Endothelial cell (in vitro differentiated cells): ENCODE results near the gene MMP23B. TPM values are rescaled to one million over a fixed set of nuclear protein-coding genes. Genes with fewer than 3 reads are reported as not detected.
A peak's percentile ranks its signal among the peaks of the same experiment; 100 is the strongest.

Source experiments
- DNase-seq: peaks from one replicate; pipeline ENCODE4 v3.0.0; 2021; ENCODE audit warnings: low spot score
- H3K27ac Mint-ChIP-seq: one replicate; pipeline ENCODE4 v1.8.0; 2021; ENCODE audit warnings: mixed read lengths, inconsistent platforms; ENCODE audit not compliant: unreplicated experiment
- H3K27me3 Mint-ChIP-seq: one replicate; pipeline ENCODE4 v1.8.0; 2021; ENCODE audit warnings: mild to moderate bottlenecking, moderate library complexity, mixed read lengths, inconsistent platforms; ENCODE audit not compliant: unreplicated experiment
- H3K36me3 Mint-ChIP-seq: one replicate; pipeline ENCODE4 v1.8.0; 2021; ENCODE audit warnings: mild to moderate bottlenecking, low read depth, mixed read lengths, inconsistent platforms; ENCODE audit not compliant: unreplicated experiment
- H3K4me1 Mint-ChIP-seq: one replicate; pipeline ENCODE4 v1.8.0; 2021; ENCODE audit warnings: mild to moderate bottlenecking, mixed read lengths, inconsistent platforms; ENCODE audit not compliant: unreplicated experiment
- H3K4me3 Mint-ChIP-seq: one replicate; pipeline ENCODE4 v1.8.0; 2021; ENCODE audit warnings: mild to moderate bottlenecking, mixed read lengths, inconsistent platforms; ENCODE audit not compliant: unreplicated experiment
- H3K9me3 Mint-ChIP-seq: one replicate; pipeline ENCODE4 v1.8.0; 2021; ENCODE audit warnings: mixed read lengths, inconsistent platforms; ENCODE audit not compliant: unreplicated experiment
- total RNA-seq: library from RNA; stranded (reverse); fragmentation: NEBNext Ultra II Directional; extraction: Animal tissue kit (Norgen Biotek cat#: 25700); gene quantifications from one replicate; pipeline ENCODE4 v1.2.1, GENCODE V29; 2021; ENCODE audit not compliant: unreplicated experiment
- TF ChIP-seq, protein P1 (sequence below): fragments of 200-600 bp; sonication (generic); IDR thresholded peaks from one replicate; pipeline ENCODE4 v1.5.0; 2021; ENCODE audit warnings: antibody characterized with exemption; ENCODE audit not compliant: unreplicated experiment

The MMP23B gene
- total RNA-seq, 1 donor from 2014 or later, result 26.7 TPM

GRCh38 chr1:1609822-1610485 lies 22.0 kb upstream of the MMP23B start:
- Mint-ChIP-seq H3K27ac (no peak overlapping the region), H3K4me3 (no peak overlapping the region), H3K27me3 (peaks cover 11% of the 10 kb centered on the region), H3K36me3 (peaks cover 13% of the 10 kb centered on the region), H3K9me3 (no peaks in the 10 kb centered on the region), H3K4me1 (peaks cover 37% of the 10 kb centered on the region)
- TF ChIP-seq, protein P1, sequence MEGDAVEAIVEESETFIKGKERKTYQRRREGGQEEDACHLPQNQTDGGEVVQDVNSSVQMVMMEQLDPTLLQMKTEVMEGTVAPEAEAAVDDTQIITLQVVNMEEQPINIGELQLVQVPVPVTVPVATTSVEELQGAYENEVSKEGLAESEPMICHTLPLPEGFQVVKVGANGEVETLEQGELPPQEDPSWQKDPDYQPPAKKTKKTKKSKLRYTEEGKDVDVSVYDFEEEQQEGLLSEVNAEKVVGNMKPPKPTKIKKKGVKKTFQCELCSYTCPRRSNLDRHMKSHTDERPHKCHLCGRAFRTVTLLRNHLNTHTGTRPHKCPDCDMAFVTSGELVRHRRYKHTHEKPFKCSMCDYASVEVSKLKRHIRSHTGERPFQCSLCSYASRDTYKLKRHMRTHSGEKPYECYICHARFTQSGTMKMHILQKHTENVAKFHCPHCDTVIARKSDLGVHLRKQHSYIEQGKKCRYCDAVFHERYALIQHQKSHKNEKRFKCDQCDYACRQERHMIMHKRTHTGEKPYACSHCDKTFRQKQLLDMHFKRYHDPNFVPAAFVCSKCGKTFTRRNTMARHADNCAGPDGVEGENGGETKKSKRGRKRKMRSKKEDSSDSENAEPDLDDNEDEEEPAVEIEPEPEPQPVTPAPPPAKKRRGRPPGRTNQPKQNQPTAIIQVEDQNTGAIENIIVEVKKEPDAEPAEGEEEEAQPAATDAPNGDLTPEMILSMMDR, result no peak
- DNase-seq, result no peak

- H3K9me3 Mint-ChIP-seq, result no peaks in the 10 kb centered on the region
Observed at GRCh38 chr1:1610796-1611195, 21.2 kb upstream of the MMP23B start.

GRCh38 chr1:1612104-1612400 lies 19.9 kb upstream of the MMP23B start:
- Mint-ChIP-seq H3K36me3 (peaks cover 9% of the 10 kb centered on the region), H3K27ac (peak overlapping the region; percentile 70), H3K27me3 (peaks cover 13% of the 10 kb centered on the region), H3K4me1 (peaks cover 37% of the 10 kb centered on the region), H3K4me3 (peak overlapping the region; percentile 7), H3K9me3 (no peaks in the 10 kb centered on the region)
- TF ChIP-seq, protein P1, result no peak
- DNase-seq, result no peak

More at GRCh38 chr1:1610796-1611195, 21.2 kb upstream of the MMP23B start:
- Mint-ChIP-seq H3K4me3 (peak overlapping the region; percentile 69), H3K27me3 (peaks cover 12% of the 10 kb centered on the region), H3K36me3 (peaks cover 13% of the 10 kb centered on the region), H3K27ac (peak overlapping the region; percentile 81), H3K4me1 (peaks cover 38% of the 10 kb centered on the region)
- DNase-seq, result no peak
- TF ChIP-seq, protein P1, result no peak

- peak overlapping the region; percentile 68 for H3K27ac Mint-ChIP-seq
- no peak for DNase-seq
- peak overlapping the region; percentile 84 for H3K4me3 Mint-ChIP-seq
- TF ChIP-seq, protein P1, result no peak
- H3K9me3 Mint-ChIP-seq, result no peaks in the 10 kb centered on the region
- peaks cover 13% of the 10 kb centered on the region for H3K36me3 Mint-ChIP-seq
- H3K4me1 Mint-ChIP-seq, result peaks cover 43% of the 10 kb centered on the region
- H3K27me3 Mint-ChIP-seq, result peaks cover 17% of the 10 kb centered on the region
Observed at GRCh38 chr1:1613509-1614082, 18.4 kb upstream of the MMP23B start.

DNA sequence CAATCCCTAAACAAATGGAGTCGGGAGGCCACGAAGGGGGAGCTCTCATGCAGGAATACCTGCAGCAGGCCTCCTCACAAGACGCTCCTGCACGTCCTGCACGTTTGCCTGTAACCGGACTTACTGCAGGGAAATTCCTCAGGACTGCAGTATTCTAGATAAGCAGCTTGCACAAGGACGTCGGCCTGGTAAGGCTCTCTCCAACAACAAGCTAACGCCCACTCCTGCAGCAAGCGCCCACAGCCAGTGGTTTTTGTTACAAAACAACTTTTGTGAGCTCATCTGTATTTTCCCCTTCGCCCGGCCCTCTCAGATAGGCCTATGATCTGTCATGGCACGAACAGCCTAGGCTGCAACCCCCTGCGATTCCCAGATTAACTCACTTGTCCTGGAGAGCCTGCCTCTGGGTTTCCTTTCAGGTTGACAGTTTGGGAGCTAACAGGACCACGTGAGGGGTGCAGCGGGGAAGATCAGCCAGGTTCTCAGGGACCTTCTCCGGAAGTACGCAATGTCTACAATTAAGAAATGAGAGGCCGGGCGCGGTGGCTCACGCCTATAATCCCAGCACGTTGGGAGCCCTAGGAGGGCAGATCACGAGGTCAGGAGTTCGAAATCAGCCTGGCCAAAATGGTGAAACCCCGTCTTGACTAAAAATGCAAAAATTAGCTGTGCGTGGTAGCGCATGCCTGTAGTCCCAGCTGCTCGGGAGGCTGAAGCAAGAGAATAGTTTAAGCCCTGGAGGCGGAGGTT lies 17.6 kb upstream of the MMP23B start:
- peak; percentile 6 for DNase-seq
- Mint-ChIP-seq H3K4me3 (peak overlapping the region; percentile 96), H3K9me3 (no peaks in the 10 kb centered on the region), H3K36me3 (peaks cover 13% of the 10 kb centered on the region), H3K27me3 (peaks cover 17% of the 10 kb centered on the region), H3K27ac (peak overlapping the region; percentile 79), H3K4me1 (peaks cover 43% of the 10 kb centered on the region)
- TF ChIP-seq, protein P1, result no peak
